IPS-18a (cell line): ENCODE measurements around the gene RACGAP1.
"Not testable (repeated sequence)": the region's sequence is repeated elsewhere in the genome, so short reads cannot be mapped to it uniquely, and the experiment has no call there.

Experiments used
- H3K27ac ChIP-seq: one replicate; pipeline ENCODE4 v1.5.1; 2013; ENCODE audit warnings: low read length
- H3K27me3 ChIP-seq: one replicate; pipeline ENCODE4 v1.6.1; 2013; ENCODE audit warnings: mild to moderate bottlenecking, low read length; ENCODE audit not compliant: control insufficient read depth, insufficient read depth
- H3K36me3 ChIP-seq: one replicate; pipeline ENCODE4 v1.6.1; 2013; ENCODE audit warnings: low read depth, low read length; ENCODE audit not compliant: control insufficient read depth
- H3K4me1 ChIP-seq: one replicate; pipeline ENCODE4 v1.6.1; 2013; ENCODE audit warnings: low read depth, low read length; ENCODE audit not compliant: control insufficient read depth
- H3K4me3 ChIP-seq: one replicate; pipeline ENCODE4 v1.5.1; 2013; ENCODE audit warnings: low read length
- H3K9ac ChIP-seq: one replicate; pipeline ENCODE4 v1.6.1; 2013; ENCODE audit warnings: mild to moderate bottlenecking, low read length, moderate library complexity
- H3K9me3 ChIP-seq: one replicate; pipeline ENCODE4 v1.6.1; 2013; ENCODE audit warnings: low read depth, low read length; ENCODE audit not compliant: control insufficient read depth

RACGAP1 gene

GRCh38 chr12:50004696-50005095 is 20.6 kb downstream of the RACGAP1 start:
- H3K9ac ChIP-seq = no peak overlapping the region
- H3K9me3 ChIP-seq = no peaks in the 10 kb centered on the region
- peaks cover 63% of the 10 kb centered on the region for H3K36me3 ChIP-seq
- no peaks in the 10 kb centered on the region for H3K4me1 ChIP-seq
- H3K27ac ChIP-seq = no peak overlapping the region
- no peak overlapping the region for H3K4me3 ChIP-seq
- H3K27me3 ChIP-seq = no peaks in the 10 kb centered on the region

GRCh38 chr12:50003595-50003994 is 21.7 kb downstream of the RACGAP1 start:
- Histone ChIP-seq H3K4me1 (no peaks in the 10 kb centered on the region), H3K4me3 (no peak overlapping the region), H3K27ac (no peak overlapping the region), H3K27me3 (no peaks in the 10 kb centered on the region), H3K36me3 (peaks cover 73% of the 10 kb centered on the region), H3K9me3 (no peaks in the 10 kb centered on the region), H3K9ac (no peak overlapping the region)

GRCh38 chr12:49998453-49998852 is 26.8 kb downstream of the RACGAP1 start:
- no peak overlapping the region for H3K4me3 ChIP-seq
- H3K36me3 ChIP-seq = peaks cover 73% of the 10 kb centered on the region
- no peaks in the 10 kb centered on the region for H3K4me1 ChIP-seq
- no peak overlapping the region for H3K9ac ChIP-seq
- H3K27ac ChIP-seq = no peak overlapping the region
- no peaks in the 10 kb centered on the region for H3K27me3 ChIP-seq
- no peaks in the 10 kb centered on the region for H3K9me3 ChIP-seq

GRCh38 chr12:49990273-49990672 is 35.0 kb downstream of the RACGAP1 start:
- Histone ChIP-seq H3K27me3 (no peaks in the 10 kb centered on the region), H3K9me3 (no peaks in the 10 kb centered on the region), H3K4me3 (no peak overlapping the region), H3K4me1 (peaks cover 5% of the 10 kb centered on the region), H3K9ac (no peak overlapping the region), H3K27ac (no peak overlapping the region), H3K36me3 (peaks cover 68% of the 10 kb centered on the region)

- H3K4me1 ChIP-seq = not testable (repeated sequence)
Measured at GRCh38 chr12:49989400-49989799, 35.9 kb downstream of the RACGAP1 start.

GRCh38 chr12:49987625-49988303 is 37.5 kb downstream of the RACGAP1 start:
- Histone ChIP-seq H3K27me3 (no peaks in the 10 kb centered on the region), H3K27ac (no peak overlapping the region), H3K9me3 (no peaks in the 10 kb centered on the region), H3K4me3 (no peak overlapping the region), H3K4me1 (peaks cover 5% of the 10 kb centered on the region), H3K36me3 (peaks cover 47% of the 10 kb centered on the region), H3K9ac (no peak overlapping the region)

More at GRCh38 chr12:49989400-49989799, 35.9 kb downstream of the RACGAP1 start:
- not testable (repeated sequence) for H3K9ac ChIP-seq, H3K9me3 ChIP-seq, H3K27me3 ChIP-seq, H3K27ac ChIP-seq, H3K4me3 ChIP-seq
- peaks cover 59% of the 10 kb centered on the region for H3K36me3 ChIP-seq

GRCh38 chr12:49986476-49986875 is 38.8 kb downstream of the RACGAP1 start:
- H3K36me3 ChIP-seq = peaks cover 35% of the 10 kb centered on the region
- not testable (repeated sequence) for H3K9me3 ChIP-seq, H3K4me3 ChIP-seq, H3K9ac ChIP-seq, H3K27ac ChIP-seq, H3K4me1 ChIP-seq, H3K27me3 ChIP-seq

GRCh38 chr12:49985981-49986380 is 39.3 kb downstream of the RACGAP1 start:
- Histone ChIP-seq H3K36me3 (peaks cover 33% of the 10 kb centered on the region), H3K4me3 (no peak overlapping the region), H3K27ac (no peak overlapping the region), H3K9me3 (no peaks in the 10 kb centered on the region), H3K9ac (no peak overlapping the region), H3K4me1 (peaks cover 5% of the 10 kb centered on the region), H3K27me3 (no peaks in the 10 kb centered on the region)

GRCh38 chr12:49984476-49985359 is 40.6 kb downstream of the RACGAP1 start:
- no peak overlapping the region for H3K4me3 ChIP-seq
- peaks cover 21% of the 10 kb centered on the region for H3K36me3 ChIP-seq
- H3K4me1 ChIP-seq = peaks cover 6% of the 10 kb centered on the region
- H3K27me3 ChIP-seq = no peaks in the 10 kb centered on the region
- no peaks in the 10 kb centered on the region for H3K9me3 ChIP-seq
- H3K27ac ChIP-seq = no peak overlapping the region
- no peak overlapping the region for H3K9ac ChIP-seq

- no peak overlapping the region for H3K4me3 ChIP-seq
- H3K36me3 ChIP-seq = peaks cover 15% of the 10 kb centered on the region
- H3K4me1 ChIP-seq = peaks cover 13% of the 10 kb centered on the region
- no peak overlapping the region for H3K9ac ChIP-seq
- no peaks in the 10 kb centered on the region for H3K27me3 ChIP-seq
- no peaks in the 10 kb centered on the region for H3K9me3 ChIP-seq
- H3K27ac ChIP-seq = no peak overlapping the region
Measured at GRCh38 chr12:49983892-49984291, 41.4 kb downstream of the RACGAP1 start.

GRCh38 chr12:49982246-49983087 is 42.8 kb downstream of the RACGAP1 start:
- no peak overlapping the region for H3K4me3 ChIP-seq
- peaks cover 17% of the 10 kb centered on the region for H3K4me1 ChIP-seq
- no peak overlapping the region for H3K9ac ChIP-seq
- H3K36me3 ChIP-seq = peaks cover 3% of the 10 kb centered on the region
- H3K27ac ChIP-seq = no peak overlapping the region
- no peaks in the 10 kb centered on the region for H3K27me3 ChIP-seq
- H3K9me3 ChIP-seq = no peaks in the 10 kb centered on the region
